Uterus (tissue), 2 donors: ENCODE results near the gene GRK6.
"Not testable (repeated sequence)": the region's sequence is repeated elsewhere in the genome, so short reads cannot be mapped to it uniquely, and the experiment has no call there.

Experiments
- CTCF ChIP-seq, 4 experiments: fragments of 200-600 bp in 2 of 4; fragments of 450-650 bp in 2 of 4; sonication (generic) in 2 of 4; IDR thresholded peaks; one replicate each; pipeline ENCODE4 v1.5.1; 2016 to 2019; ENCODE audit warnings: antibody characterized with exemption in 4 of 4, mild to moderate bottlenecking in 2 of 4, moderate library complexity in 1 of 4
- POLR2A ChIP-seq, 2 donors: fragments of 450-650 bp; IDR thresholded peaks; one replicate each; pipeline ENCODE4 v1.6.1; 2016; ENCODE audit warnings: antibody characterized with exemption in 2 of 2, mild to moderate bottlenecking in 1 of 2, moderate library complexity in 1 of 2

GRCh38 chr5:177485753-177486152 is 59.3 kb downstream of the GRK6 start:
- not testable (repeated sequence) for TF ChIP-seq CTCF, POLR2A (IDR thresholded peaks at IDR 0.05)
